ENCODE measurements around the gene GPATCH1. TPM values are rescaled to one million over a fixed set of nuclear protein-coding genes. Genes with fewer than 3 reads are reported as not detected.
A peak's percentile ranks its signal among the peaks of the same experiment; 100 is the strongest.

The GPATCH1 gene
- total and polyA plus RNA-seq, 2 of the 13 experiments (the other 11 are each of a cell fraction or from before 2014, with no cell fraction given): 6.8 to 6.9 TPM

DNA sequence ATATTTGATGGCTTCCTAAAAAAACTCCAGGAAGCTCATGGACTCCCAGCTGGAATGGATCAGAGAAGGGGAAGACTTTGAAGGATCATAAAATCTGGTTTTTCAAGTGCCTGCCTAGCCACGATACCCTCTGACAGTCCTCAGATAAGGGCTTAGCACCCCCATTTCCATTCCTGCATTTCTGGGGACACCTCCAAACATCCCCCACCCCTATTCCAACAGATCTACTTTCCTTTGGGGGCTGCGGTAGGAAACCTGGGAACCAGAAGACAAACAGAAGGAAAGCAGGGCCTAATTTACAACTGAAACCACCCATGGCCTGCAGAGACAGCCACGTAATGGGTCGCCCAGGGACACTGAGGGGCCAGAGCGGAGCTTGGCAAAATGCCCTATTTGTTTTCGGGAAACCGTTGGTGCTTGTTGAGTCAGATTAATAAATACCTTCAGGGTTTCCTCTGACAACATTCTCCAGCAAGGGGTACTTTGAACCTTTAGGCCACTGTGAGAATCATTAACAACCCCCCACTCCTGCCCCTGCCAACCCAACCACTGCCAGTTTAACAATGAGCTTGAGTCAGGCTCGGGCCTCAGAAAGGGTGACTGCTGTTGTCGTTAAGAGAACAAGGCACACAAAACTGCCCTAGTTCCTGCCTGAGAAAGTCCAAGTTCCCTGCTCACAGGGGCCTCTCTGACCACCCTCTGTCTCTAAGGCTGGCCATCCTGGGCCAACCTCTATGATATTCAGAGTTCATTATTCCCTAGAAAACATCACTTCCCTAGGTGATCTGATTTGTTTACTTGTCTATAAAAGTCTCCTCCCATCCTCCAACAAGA lies 39.8 kb upstream of the GPATCH1 start (continued):
- TF ChIP-seq, protein P1, sequence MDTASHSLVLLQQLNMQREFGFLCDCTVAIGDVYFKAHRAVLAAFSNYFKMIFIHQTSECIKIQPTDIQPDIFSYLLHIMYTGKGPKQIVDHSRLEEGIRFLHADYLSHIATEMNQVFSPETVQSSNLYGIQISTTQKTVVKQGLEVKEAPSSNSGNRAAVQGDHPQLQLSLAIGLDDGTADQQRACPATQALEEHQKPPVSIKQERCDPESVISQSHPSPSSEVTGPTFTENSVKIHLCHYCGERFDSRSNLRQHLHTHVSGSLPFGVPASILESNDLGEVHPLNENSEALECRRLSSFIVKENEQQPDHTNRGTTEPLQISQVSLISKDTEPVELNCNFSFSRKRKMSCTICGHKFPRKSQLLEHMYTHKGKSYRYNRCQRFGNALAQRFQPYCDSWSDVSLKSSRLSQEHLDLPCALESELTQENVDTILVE (CRISPR knock-in tag; IDR thresholded peaks at IDR 0.05): peak; percentile 61; the same call in 1 of the 2 replicates
- TF ChIP-seq ZNF567 (CRISPR knock-in tag; IDR thresholded peaks at IDR 0.05; ENCODE audit: borderline replicate concordance) (no peak), ZNF850 (CRISPR knock-in tag; conservative IDR thresholded peaks at IDR 0.05) (no peak), ZNF17 (CRISPR knock-in tag; IDR thresholded peaks at IDR 0.05) (no peak), HOXA3 (CRISPR knock-in tag; IDR thresholded peaks at IDR 0.05) (peak; percentile 67), GATAD1 (CRISPR knock-in tag; IDR thresholded peaks at IDR 0.05) (no peak), SRSF9 (IDR thresholded peaks at IDR 0.05; ENCODE audit: borderline replicate concordance, insufficient read depth, low read depth, low read length, poor library complexity, severe bottlenecking) (no peak), YEATS4 (CRISPR knock-in tag; IDR thresholded peaks at IDR 0.05; ENCODE audit: borderline replicate concordance) (peak; percentile 66; the same call in 1 of the 2 replicates), ZNF660 (CRISPR knock-in tag; IDR thresholded peaks at IDR 0.05; ENCODE audit: borderline replicate concordance, low read depth) (no peak), NFYB (CRISPR knock-in tag; IDR thresholded peaks at IDR 0.05) (0 out of 2 replicates have a peak, but pooled peaks have one; percentile 12), ZNF292 (CRISPR knock-in tag; IDR thresholded peaks at IDR 0.05; ENCODE audit: borderline replicate concordance, low read depth) (peak; percentile 78; the same call in 1 of the 2 replicates), HHEX (CRISPR knock-in tag; IDR thresholded peaks at IDR 0.05) (no peak; the same call in 1 of the 2 replicates), EHMT2 (IDR thresholded peaks at IDR 0.05; ENCODE audit: borderline replicate concordance, low read depth, low read length) (no peak)
- TF ChIP-seq, protein P2, sequence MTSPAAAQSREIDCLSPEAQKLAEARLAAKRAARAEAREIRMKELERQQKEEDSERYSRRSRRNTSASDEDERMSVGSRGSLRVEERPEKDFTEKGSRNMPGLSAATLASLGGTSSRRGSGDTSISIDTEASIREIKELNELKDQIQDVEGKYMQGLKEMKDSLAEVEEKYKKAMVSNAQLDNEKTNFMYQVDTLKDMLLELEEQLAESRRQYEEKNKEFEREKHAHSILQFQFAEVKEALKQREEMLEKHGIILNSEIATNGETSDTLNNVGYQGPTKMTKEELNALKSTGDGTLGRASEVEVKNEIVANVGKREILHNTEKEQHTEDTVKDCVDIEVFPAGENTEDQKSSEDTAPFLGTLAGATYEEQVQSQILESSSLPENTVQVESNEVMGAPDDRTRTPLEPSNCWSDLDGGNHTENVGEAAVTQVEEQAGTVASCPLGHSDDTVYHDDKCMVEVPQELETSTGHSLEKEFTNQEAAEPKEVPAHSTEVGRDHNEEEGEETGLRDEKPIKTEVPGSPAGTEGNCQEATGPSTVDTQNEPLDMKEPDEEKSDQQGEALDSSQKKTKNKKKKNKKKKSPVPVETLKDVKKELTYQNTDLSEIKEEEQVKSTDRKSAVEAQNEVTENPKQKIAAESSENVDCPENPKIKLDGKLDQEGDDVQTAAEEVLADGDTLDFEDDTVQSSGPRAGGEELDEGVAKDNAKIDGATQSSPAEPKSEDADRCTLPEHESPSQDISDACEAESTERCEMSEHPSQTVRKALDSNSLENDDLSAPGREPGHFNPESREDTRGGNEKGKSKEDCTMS (CRISPR knock-in tag; conservative IDR thresholded peaks at IDR 0.05): no peak
- TF ChIP-seq, protein P3, sequence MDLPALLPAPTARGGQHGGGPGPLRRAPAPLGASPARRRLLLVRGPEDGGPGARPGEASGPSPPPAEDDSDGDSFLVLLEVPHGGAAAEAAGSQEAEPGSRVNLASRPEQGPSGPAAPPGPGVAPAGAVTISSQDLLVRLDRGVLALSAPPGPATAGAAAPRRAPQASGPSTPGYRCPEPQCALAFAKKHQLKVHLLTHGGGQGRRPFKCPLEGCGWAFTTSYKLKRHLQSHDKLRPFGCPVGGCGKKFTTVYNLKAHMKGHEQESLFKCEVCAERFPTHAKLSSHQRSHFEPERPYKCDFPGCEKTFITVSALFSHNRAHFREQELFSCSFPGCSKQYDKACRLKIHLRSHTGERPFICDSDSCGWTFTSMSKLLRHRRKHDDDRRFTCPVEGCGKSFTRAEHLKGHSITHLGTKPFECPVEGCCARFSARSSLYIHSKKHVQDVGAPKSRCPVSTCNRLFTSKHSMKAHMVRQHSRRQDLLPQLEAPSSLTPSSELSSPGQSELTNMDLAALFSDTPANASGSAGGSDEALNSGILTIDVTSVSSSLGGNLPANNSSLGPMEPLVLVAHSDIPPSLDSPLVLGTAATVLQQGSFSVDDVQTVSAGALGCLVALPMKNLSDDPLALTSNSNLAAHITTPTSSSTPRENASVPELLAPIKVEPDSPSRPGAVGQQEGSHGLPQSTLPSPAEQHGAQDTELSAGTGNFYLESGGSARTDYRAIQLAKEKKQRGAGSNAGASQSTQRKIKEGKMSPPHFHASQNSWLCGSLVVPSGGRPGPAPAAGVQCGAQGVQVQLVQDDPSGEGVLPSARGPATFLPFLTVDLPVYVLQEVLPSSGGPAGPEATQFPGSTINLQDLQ (CRISPR knock-in tag; IDR thresholded peaks at IDR 0.05): no peak
- TF ChIP-seq, protein P4, sequence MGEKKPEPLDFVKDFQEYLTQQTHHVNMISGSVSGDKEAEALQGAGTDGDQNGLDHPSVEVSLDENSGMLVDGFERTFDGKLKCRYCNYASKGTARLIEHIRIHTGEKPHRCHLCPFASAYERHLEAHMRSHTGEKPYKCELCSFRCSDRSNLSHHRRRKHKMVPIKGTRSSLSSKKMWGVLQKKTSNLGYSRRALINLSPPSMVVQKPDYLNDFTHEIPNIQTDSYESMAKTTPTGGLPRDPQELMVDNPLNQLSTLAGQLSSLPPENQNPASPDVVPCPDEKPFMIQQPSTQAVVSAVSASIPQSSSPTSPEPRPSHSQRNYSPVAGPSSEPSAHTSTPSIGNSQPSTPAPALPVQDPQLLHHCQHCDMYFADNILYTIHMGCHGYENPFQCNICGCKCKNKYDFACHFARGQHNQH (CRISPR knock-in tag; IDR thresholded peaks at IDR 0.05): peak; percentile 74
- TF ChIP-seq, protein P5, sequence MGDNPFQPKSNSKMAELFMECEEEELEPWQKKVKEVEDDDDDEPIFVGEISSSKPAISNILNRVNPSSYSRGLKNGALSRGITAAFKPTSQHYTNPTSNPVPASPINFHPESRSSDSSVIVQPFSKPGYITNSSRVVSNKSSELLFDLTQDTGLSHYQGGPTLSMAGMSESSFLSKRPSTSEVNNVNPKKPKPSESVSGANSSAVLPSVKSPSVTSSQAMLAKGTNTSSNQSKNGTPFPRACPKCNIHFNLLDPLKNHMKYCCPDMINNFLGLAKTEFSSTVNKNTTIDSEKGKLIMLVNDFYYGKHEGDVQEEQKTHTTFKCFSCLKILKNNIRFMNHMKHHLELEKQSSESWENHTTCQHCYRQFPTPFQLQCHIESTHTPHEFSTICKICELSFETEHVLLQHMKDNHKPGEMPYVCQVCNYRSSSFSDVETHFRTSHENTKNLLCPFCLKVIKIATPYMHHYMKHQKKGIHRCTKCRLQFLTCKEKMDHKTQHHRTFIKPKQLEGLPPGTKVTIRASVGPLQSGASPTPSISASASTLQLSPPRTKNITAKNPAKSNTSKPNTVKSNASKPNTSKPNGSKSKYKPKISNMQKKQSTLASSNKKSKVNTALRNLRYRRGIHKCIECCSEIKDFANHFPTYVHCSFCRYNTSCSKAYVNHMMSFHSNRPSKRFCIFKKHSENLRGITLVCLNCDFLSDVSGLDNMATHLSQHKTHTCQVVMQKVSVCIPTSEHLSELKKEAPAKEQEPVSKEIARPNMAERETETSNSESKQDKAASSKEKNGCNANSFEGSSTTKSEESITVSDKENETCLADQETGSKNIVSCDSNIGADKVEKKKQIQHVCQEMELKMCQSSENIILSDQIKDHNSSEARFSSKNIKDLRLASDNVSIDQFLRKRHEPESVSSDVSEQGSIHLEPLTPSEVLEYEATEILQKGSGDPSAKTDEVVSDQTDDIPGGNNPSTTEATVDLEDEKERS (CRISPR knock-in tag; IDR thresholded peaks at IDR 0.05): peak; percentile 80
